Measurements from ENCODE around the gene TIPARP. TPM values are rescaled to one million over a fixed set of nuclear protein-coding genes. Genes with fewer than 3 reads are reported as not detected.
A peak's percentile ranks its signal among the peaks of the same experiment; 100 is the strongest.
"Not testable (repeated sequence)": the region's sequence is repeated elsewhere in the genome, so short reads cannot be mapped to it uniquely, and the experiment has no call there.

The TIPARP gene
- total RNA-seq, 1 experiment from 2014 or later, result 41.0 TPM

DNA sequence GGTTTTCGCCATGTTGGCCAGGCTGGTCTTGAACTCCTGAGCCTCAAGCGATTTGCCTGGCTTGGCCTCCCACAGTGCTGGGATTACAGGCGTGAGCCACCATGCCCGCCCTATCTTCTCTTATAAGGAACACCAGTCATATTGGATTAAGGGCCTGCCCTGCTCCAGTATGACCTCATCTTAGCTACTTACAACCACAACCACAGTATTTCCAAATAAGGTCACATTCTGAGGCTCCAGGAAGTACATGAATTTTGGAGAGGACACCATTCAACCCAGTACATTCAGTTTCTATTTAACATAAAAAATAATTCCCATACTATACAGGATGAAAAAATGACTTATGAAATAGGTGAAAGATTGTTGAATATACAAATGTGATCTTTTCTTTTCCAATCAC is 37.6 kb downstream of the TIPARP start:
- DNase-seq (ENCODE audit: low read depth), result not testable (repeated sequence)

DNA sequence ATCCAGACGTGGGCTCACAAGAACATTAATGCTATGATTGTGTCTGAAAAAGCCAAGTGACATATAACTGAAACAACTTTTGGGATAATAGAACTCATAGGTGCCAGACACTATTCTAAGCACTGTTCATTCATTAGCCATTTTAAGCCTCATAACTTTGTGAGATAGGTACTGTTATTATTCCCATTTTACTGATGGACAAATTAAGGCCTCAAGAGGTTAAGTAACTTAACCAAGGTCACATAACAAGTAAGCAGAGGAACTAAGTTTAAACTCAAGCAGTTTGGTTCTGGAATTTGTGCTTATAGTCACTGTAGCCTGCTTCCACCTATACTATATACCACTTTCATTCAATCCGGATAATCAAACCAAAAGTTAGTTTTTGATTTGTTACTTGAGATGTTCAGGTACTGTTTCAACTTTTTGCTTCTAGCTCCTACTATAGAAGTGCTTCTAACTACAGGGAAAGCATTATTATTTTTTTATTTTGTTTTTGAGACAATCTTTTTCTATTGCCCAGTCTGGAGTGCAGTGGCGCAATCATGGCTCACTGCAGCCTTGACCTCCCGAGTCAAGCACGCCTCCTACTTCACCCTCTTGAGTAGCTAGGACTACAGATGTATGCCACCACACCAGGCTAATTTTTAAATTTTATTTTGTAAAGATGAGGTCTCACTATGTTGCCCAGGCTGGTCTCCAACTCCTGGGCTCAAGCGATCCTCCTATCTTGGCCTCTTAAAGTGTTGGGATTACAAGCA is 41.9 kb downstream of the TIPARP start:
- no peak for DNase-seq (ENCODE audit: low read depth)

GRCh38 chr3:156718622-156719306 is 44.4 kb downstream of the TIPARP start:
- DNase-seq (ENCODE audit: low read depth), result no peak

GRCh38 chr3:156720826-156721225 is 46.4 kb downstream of the TIPARP start:
- no peak for DNase-seq (ENCODE audit: low read depth)

DNA sequence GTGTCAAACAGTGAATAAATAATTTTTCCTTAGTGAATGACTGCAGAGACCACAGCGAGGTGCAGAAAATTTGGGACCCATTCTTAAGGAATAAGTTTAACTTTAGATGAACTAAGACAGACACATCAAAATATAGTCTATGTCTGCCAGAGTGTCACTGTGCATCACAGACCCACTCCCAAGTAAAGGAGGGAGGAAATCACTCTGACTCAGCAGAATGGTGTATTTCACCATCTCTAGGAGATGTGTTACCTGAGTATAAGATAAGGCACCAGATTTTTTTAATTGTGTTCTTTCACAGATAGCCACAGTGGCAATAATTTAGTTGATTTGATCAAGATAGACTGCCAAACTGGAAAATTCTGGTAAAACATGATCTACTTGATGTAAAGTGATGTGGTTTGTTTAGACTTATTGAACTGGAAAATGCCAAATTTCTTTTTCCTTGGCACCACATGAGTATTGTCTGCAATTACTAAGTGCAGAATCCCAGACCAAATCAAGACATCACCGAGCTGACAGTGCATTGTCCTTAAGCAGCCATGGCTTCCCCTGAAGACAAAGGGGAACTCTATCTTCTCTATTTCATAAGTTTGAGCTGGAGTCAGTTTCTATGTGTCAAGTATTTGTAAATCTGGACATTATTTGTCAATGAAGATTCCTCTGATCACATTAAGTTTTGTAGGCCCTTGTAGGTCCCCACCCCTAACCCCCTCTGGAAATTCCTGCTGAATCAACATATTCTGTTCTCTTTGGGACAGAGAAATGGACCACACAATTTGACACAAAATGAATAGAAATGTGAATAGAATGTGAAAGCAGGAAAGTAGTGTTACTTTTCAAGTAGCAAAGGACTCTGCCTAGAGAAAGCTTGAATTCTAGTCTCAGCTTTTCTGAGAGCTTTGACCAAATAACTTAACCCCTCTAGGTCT is 47.6 kb downstream of the TIPARP start:
- no peak for DNase-seq (ENCODE audit: low read depth)

GRCh38 chr3:156723182-156723619 is 48.8 kb downstream of the TIPARP start:
- no peak for DNase-seq (ENCODE audit: low read depth)

- DNase-seq (ENCODE audit: low read depth), result no peak
Measured at GRCh38 chr3:156725682-156726081, 51.3 kb downstream of the TIPARP start.

- no peak for DNase-seq (ENCODE audit: low read depth)
Measured at GRCh38 chr3:156726456-156726855, 52.1 kb downstream of the TIPARP start.

- peak; percentile 19 for DNase-seq (ENCODE audit: low read depth)
Measured at GRCh38 chr3:156727519-156728205, 53.3 kb downstream of the TIPARP start.

DNA sequence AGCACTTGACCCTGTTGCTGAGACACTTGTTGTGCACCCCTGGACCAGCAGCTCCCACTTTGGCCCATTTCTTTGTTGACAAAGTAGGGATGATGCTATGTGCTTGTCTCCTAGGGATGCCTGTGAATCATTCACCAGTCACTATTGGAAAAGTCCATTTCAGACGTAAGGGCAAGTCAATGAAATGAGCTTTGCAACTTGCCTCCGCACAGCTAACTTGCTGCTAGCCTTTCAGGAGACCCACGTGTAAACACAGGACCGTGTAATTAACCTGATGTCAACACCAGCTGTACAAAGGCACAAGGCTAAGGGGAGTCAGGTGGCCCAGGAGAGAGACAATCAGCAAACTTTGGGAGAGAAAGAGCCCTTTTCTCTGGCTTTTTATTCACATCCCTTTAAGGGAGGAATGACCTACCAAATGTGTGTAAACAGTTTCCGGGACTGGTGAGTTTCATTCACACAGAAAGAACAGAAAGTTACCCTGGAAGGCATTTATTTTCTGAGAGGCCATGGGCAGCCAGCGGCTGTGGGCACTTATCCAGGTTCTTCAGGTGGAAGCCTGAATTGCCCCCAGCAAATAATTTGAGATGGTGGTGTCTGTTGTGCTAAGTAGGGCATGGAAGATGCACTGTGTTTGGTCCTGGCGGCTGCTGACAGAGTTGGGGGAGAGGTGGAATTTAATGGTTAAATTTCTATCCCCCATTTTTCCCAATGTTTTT is 54.0 kb downstream of the TIPARP start:
- DNase-seq (ENCODE audit: low read depth), result peak; percentile 20

DNA sequence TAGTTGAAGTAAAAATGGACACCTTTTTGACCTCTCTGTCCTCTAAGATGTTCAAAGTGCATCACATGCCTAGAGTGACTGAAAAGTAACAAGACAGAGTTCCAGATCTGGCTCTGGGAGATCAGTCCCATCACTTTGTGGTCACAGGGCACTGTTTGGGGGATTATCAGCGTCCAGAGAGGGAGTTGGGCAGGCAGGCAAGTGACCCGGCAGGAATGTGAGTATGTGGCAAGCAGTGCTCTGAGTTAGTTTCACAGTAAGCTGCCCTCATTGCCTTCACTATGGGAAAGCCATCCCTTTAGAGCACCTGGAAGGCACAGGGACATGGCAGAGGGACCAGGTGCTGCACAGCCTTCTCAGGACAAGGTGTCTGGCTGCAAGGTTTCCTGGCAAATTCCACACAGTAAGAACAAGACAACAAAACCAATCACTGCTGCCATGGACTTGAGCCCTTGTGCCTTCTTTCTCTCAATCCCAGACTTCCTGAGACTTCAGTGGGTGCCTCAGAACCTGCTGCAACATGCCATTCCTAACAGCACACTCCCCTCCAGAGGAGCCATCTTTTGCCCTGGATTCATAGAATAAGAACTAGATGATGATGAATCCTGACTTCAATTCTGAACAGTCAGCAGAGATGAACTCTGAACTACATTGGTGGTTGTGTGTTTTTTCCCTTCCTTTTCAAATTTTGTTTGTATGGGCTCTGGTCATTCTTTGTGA is 55.2 kb downstream of the TIPARP start:
- no peak for DNase-seq (ENCODE audit: low read depth)

- no peak for DNase-seq (ENCODE audit: low read depth)
Measured at GRCh38 chr3:156731813-156732212, 57.4 kb downstream of the TIPARP start.

DNA sequence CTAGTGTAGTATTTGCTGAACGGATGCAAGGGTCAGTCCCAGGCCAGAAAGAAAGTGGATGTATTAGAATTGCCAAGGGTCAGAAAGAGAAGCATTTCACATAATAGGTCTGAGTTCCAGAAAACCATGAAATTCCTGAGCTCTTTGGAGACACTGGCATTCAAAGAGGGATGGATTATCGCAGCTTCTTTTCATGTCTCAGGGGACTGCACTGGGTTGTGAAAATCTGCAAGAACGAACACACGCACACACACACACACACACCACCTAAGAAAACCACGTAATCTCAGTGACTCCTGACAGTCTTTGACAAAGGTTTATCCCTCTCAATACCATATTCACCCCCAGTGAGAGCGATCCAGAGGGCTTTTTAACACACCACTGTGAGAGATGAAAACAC is 57.9 kb downstream of the TIPARP start:
- no peak for DNase-seq (ENCODE audit: low read depth)

DNA sequence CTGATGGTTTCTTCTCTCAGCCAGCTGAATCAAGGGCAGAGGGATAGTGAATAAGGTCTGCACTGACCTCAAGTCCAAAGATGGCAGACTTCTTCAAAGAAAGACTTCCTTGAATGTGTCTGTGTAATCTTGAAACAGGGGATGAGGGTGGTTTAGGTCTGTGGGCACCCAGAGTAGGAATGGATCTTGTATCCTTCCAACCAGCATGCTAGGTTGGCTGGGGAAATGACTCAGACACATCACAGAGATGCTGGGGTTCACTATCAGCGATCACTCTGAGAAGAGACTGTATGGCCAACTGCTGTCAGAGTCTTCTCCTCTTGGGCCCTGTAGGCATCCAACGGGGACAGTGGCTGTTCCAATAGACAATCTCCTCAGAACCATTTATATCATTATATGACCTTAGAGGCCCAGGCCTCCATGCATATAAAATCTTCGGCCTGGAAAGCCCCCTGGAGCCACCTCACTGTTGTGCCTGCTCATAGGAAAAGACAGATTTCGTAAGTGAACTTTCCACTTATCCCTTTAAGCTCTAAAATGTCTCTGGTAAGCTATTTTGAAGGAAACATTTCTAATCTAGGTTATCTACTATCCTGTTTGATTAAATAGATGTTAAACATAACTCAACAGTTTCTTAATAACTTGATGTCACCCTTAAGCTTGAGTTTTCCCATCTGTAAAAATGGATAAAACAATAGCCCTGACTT is 58.5 kb downstream of the TIPARP start:
- DNase-seq (ENCODE audit: low read depth), result no peak

GRCh38 chr3:156734661-156735060 is 60.3 kb downstream of the TIPARP start:
- DNase-seq (ENCODE audit: low read depth), result not testable (repeated sequence)

DNA sequence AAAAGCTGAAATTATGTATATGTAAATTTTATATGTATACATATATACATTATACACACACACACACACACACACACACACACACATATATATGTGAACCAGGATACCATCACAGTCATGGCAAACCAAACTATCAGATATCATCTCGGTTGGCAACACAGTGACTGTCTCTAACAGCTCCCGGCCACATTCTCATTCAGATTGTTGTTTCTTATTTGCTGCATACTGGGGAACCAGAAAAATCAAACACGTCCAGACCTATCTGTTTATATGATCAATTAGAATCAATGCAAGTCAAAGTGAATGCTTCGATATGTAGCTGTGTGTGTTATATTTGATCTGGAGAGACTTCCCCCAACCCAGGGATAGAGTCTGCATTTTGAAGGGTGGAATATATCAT is 61.1 kb downstream of the TIPARP start:
- DNase-seq (ENCODE audit: low read depth), result no peak

DNA sequence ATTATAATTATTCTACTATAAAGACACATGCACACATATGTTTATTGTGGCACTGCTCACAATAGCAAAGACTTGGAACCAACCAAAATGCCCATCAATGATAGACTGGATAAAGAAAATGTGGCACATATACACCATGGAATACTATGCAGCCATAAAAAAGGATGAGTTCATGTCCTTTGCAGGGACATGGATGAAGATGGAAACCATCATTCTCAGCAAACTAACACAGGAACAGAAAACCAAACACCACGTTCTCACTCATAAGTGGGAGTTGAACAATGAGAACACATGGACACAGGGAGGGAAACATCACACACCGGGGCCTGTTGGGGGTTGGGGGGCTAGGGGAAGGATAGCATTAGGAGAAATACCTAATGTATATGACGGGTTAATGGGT is 62.7 kb downstream of the TIPARP start:
- not testable (repeated sequence) for DNase-seq (ENCODE audit: low read depth)

DNA sequence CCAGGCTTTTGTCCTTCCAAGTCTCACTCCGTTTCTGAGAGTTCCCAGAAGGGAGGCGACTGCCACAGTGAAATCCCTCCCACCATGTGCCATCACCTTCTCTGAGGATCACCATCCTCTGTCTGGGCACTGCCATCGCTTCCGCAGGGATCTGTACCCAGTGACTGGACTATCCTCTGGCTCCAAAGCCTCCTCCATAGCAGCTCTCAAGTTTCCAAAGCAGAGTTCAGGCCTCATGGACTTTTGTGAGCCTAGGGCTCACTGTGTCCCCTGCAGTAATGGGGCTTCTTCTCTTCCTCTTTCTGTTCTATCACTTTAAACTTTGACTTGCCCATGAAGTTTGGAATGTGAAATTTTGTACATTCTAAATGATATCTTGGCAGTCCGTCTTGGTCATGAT is 63.9 kb downstream of the TIPARP start:
- no peak for DNase-seq (ENCODE audit: low read depth)

DNA sequence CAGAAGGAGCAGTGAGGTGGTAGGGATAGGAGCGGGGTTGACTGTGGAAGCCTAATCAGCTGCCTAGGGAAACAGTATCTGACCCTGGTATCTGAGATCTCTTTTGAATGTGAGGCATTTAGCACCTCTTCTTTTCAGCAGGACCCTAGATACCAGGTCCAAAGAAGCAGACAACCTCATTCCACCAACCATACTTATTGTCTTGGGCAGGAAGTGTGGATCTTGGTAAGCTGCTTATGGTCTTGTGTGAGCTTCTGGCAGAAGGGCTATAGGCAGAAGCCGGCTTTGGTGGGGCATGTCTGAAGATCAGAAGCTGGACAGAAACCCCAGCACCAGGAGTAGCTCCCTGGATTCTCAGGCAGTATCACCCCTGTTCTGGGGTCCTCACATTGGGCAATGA is 65.6 kb downstream of the TIPARP start:
- DNase-seq (ENCODE audit: low read depth), result no peak

DNA sequence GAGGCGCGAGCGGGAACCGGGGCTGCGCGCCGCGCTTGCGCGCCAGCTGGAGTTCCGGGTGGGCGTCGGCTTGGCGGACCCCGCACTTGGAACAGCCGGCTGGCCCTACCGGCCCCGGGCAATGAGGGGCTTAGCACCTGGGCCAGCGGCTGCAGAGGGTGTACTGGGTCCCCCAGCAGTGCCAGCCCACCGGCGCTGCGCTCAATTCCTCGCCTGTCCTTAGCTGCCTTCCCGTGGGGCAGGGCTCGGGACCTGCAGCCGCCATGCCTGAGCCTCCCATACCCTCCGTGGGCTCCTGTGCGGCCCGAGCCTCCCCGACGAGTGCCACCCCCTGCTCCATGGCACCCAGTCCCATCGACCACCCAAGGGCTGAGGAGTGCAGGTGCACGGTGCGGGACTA is 66.2 kb downstream of the TIPARP start:
- DNase-seq (ENCODE audit: low read depth), result not testable (repeated sequence)

Measured in Daoy (cell line).